ENCODE results near the gene TIPRL.

TIPRL gene

DNA sequence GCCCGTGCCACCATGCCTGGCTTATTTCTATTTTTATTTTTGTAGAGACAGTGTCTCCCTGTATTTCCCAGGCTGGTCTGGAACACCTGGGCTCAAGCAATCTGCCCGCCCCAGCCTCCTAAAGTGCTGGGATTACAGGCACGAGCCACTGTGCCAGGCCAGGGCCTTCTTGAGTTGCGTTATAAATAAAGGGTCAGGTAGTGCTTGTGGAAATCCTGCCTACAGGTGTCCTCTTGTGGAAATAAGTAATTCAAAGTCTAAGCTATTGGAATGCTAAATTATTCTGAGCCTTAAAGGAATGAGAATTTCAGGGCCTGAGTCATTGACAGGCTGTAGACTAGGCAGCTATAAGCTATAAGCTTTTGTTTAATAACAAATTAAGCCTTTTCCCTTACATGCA lies 38.9 kb downstream of the TIPRL start:
- no peak for FAIRE-seq

DNA sequence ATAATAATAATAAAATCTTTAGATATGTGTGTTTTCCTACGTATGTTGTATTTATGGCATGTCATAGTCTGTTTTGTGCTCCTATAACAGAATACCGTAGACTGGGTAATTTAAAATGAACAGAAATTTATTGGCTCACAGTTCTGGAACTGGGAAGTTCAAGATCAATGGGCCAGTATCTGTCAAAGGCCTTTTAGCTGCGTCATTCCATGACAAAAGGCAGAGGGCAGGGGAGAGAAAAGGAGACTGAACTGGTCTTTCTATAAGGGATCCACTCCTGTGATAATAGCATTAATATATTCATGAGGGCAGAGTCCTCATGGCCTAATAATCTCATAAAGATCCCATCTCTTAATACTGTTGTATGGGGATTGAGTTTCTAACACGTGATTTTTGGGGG lies 39.9 kb downstream of the TIPRL start:
- no peak for FAIRE-seq

DNA sequence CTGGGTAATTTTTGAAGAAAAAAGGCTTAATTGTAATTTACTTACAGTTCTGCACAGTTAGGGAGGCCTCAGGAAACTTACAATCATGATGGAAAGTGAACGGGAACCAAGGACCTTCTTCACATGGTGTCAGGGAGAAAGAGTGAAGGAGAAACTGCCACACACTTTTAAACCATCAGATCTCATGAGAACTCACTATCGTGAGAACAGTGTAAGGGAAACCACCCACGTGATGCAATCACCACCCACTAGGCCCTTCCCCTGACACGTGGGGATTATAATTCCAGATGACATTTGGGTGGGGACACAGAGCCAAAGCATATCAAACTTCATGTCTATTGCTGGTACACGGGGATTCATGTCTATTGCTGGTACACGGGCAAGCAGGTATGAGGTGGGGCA lies 41.7 kb downstream of the TIPRL start:
- no peak for FAIRE-seq

DNA sequence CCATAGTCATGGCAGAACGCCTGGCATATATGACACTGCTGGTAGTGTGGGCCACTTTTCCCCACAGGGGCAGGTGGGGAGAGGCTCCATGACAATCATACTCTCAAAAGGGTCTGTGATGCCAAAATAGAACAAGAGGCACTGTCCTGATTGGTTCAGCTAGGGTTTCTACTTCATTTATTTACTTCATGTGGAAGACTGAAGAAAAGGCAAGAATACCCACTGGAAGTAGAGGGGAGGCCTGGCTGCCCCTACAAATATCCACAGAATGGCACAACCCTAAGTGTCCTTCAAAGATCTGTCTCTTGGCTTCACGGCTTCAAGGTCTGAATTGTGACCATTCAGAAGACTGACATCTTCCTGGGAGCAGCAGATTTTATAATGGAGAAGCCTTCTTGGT lies 42.5 kb downstream of the TIPRL start:
- no peak for FAIRE-seq

DNA sequence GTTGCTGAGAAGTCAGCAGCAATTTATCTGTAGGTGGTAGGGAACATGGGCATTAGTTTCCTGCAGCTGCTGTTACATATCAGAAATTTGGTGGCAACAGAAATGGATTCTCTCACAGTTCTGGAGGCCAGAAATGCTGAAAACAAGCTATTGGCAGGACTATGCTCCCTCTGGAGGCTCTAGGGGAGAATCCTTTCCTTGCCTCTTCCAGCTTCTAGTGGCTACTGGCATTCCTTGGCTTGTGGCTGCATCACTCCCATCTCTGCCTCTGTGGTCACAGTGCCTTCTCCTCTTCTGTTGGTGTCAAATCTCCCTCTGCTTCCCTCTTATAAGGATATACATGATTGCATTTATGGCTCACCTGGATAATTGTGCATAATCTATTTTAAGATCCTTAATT lies 44.5 kb downstream of the TIPRL start:
- FAIRE-seq: no peak

DNA sequence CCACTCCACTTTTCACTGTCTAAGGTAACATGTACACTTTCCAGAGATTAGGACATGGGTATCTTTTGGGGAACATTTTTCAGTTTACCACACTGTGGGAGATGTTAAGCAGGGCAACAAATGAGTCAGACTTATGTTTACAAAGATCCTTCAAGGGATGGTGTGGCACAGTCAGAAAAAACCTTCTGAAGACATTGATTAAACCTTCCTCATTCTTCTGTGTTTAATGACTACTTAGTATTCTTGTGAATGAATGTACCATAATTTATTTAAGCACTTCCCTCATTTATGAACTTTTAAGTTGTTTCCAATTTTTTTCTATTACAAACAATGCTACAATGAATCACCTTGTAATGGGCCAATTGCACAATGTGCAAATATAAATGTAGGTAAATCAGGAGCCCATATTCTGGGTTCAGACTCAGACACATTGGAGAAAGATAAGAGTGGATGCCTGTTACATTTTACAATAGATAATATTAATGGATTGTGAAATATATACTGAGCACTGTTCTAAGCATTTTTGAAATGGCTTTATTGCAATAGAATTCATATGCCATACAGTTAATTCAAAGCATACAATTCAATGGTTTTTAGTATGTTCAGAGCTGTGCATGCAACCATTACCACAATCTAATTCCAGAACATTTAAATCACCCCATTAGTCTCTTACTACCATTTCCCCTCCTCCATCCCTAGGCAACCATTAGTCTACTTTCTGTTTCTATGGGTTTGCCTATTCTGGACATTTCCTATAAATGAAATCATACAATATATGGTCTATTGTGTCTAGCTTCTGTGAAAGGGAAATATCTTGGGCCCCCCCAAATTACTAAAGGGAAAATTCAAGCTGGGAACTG lies 45.1 kb downstream of the TIPRL start:
- no peak for FAIRE-seq

DNA sequence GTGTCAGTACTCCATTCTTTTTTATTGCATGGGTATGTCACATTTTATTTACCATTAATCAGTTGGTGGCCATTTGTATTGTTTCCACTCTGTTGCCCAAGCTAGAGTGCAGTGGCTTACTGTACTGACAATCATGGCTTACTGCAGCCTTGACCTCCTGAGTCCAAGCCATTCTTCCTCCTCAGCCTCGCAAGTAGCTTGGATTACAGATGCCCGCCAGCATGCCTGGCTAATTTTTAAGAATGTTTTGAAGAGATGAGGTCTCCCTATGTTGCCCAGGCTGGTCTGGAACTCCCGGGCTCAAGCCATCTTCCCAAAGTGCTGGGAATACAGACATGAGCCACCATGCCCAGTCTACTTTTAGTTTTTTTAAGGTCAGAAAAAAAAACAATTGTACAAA lies 46.2 kb downstream of the TIPRL start:
- no peak for FAIRE-seq

DNA sequence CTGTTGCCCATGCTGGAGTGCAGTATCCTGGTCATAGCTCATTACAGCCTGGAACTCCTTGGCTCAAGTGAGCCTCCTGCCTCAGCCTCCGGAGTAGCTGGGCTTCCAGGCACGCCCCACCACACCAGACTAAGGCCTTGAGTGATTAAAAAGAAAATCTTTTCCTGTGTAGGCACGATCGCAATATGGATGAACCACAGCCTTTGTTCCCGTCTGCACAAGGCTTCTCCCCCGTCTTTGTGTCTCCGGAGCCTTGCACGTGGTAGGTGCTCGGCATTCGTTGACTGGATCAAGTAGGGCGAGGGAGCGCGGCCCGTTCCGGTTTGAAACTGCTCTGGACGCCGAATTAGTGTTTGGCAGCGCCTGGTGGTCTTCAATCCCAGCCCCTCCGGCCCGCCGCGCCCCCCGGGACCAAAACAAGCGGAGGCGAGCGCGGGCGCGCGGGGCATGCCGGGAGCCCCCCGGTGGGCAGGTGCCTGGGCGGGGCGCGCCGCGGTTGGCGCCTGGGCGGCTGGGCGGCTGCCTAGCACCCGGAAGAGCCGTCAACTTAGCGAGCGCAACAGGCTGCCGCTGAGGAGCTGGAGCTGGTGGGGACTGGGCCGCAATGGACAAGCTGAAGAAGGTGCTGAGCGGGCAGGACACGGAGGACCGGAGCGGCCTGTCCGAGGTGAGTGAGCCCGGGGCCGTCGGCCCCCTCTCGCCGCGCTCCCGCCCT lies 46.9 kb downstream of the TIPRL start, which contains the start of gene SFT2D2:
TSS of gene SFT2D2 (plus strand) at position 529 of the 715 bp plus-strand sequence. CDS start at position 605, 76 bp downstream.
- no peak for FAIRE-seq

DNA sequence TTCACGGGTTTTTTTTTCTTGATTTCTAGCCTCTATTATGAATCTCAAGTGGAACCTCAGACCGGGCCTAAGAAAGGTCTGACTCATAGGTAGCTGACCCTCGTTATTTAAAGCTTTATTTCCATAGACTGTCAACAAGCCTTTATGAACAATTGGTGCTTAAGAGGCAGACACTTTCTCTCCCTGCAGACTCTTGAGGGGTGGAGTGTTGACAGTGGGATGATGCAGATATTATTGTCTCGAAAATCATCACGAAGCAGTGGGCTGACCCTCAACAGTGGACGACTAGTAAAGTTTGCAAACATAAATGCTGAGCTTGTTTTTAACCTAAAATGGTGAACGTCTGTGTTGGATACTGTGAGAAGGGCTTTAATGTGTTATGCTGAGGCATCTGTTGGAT lies 48.9 kb downstream of the TIPRL start:
- no peak for FAIRE-seq

DNA sequence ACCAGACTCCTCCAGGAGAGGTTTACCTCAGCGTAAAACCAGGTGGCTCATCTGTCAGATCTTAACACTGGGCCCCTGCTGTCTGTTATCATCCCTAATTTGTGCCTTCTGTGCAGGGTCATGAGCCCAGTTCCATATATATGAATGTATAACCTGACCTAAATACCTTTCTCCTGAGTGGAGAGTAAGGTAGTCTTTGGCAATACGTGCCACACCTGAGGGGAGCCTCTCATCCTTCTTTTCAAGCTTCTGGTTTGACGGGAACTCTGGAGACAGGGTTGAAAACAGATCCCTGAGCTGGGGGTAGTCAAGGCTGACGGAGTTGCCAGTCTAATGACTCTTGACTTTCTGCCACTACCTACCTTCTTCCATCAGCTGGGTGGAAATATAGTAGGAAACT lies 51.1 kb downstream of the TIPRL start:
- no peak for FAIRE-seq

DNA sequence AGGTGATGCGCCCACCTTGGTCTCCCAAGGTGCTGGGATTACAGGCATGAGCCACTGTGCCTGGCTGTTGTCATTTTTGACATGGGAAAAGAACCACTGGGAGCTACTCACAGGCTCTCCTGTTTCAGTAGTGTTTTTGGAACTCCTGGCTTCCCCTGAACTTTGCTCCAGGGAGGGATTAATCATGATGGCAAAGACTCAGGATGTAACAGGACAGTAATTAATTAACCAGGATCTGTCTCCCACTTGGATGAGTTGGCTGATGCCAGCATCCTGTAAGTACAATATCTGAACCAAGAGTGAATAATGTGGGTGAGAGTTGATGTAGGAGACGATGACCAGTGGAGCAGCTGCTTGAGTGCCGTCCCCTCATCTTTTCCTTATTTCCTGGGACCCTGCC lies 51.9 kb downstream of the TIPRL start:
- FAIRE-seq: no peak

DNA sequence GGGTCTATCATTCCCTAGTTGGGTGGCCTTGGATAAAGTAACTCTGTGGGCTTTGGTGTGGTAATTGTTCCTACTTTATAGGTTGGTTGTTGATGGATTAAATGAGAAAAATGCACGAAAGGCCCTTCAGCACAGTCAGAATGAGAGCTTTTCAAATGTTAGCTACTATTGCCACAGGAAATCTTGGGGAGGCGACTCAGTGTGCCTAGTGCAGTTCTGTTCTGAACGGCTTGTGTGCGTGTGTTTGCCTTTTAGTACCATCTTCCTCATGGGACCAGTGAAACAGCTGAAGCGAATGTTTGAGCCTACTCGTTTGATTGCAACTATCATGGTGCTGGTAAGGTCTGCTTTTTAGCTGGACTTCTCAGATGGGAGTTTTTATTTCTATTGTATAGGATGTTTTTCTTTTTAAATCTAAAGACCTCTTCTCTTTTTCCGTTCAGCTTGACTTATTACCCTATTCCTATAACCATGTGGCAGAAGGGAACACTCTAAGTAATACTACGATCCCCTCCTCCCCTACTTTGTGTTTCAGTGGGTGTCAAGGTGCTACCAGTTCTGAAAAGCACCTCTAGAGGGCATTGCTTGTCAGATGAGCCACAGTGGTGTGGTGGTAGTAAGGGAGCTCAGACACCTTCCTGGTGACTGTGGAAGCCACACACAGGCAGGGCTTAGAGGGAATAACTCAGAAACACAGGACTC lies 56.2 kb downstream of the TIPRL start:
- FAIRE-seq: no peak

DNA sequence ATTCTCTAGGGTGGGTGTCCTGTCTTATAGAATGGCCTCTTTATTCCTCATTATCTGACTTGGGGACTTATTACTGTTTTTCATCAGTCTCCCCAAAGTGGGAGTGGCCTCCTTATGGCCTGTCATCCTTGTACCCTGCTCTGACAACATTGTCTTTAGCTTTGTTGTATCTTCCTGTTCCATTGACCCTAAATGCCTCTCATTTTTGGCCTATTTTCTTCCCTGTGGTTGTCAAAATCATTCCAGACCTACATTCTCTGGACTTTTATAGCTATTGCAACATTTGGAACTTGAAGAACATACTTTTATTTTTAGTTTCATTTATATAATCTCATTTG lies 56.8 kb downstream of the TIPRL start:
- FAIRE-seq: no peak

DNA sequence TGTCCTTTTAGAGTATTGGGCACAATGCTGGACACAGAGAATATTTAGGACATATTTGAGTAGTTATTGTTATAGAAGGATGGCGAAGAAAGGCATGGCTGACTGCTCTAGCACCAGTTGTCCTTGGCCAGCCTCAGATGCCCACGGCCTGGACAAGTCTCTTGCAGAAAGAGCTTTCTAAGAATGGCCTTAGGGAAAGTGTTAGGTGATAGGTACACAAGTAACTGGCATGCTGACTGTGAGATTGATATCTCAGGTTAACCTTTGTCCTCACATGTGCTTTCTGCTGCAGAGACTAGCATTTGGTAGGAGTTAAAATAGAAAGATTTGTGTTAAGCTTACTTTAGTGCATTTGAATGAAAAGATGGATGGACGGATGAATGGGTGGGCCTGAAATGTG lies 57.2 kb downstream of the TIPRL start:
- FAIRE-seq: no peak

DNA sequence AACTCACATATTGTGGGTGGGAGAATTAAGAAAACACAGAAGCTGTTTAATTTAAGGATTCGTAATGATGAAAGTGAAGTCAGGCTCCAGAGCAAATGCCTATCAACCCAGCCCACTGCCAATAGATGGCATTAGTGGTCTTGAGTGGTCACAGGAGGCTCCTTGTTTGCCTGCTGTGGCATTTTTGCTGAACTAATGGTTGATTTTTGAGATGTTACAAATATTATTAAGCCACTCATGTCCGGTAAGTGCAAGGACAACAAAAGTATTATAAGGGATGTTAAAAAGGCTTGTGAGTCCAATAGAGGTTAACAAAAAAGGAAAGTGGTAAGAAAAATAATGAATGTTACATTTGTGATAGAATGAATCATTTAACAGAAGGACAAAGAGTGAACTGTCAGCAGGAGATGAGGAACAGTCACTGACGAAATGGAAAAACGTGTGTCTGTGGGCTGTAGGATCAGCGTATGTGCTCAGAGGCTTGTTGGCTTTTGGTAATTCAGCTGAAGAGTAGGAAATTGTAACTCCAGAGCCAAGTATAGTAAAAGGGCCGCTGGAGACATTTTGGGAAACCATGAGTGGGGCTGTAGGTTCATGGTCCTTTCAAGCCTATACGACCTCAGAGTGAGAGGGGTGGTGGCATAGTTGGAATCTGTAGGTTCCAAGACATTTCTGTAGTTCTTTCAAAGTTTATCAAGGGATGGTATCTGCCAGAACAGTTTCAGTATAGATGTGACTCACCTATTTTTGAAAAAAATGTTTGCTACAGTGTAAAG lies 58.3 kb downstream of the TIPRL start:
- FAIRE-seq: no peak

DNA sequence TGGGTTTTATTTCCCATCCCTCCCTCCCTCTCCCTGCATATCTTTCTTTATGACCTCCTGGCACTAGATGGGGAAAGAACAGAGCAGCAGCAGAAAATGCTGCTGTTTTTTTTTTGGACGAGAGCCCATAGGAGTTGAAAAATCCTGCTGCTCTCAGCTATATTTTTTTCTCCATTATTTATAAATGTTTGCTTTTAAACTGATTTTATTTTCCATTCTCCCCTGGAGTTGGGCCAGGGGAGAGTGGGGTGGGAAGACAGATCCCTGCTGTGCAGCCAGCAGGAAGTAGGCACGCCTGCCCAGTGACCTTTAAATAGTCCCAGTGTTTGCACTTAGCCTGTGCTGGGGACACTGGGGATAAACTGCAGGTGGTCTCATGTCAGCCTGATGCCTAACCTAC lies 64.4 kb downstream of the TIPRL start:
- no peak for FAIRE-seq

DNA sequence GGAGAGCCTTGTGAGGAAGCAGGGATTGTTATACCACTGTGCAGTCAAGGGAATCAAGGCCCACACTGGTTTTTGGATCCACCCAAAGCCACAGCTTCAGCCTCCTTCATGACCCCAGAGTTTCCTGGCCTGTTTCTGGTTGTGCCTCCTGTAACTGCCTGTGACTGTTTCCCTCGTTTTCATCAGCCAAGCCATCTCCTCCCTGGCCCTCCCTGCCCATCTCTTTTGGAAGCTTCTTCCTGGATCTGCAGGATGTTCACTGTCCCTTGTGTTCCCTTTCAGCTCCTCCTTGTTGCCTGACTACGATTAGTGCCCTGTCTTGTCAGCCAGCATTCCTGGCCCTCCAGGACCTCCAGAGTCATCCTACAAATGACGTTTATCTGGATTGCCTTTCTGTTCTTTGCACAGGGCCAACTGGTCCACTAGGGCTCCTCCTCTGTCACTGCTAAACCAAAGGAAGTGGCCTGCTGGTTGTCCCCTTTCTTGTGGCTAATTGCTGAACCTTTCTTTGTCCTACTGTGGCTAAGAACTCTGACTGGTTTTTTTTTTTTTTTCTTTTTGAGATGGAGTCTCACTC lies 65.0 kb downstream of the TIPRL start:
- FAIRE-seq: no peak

DNA sequence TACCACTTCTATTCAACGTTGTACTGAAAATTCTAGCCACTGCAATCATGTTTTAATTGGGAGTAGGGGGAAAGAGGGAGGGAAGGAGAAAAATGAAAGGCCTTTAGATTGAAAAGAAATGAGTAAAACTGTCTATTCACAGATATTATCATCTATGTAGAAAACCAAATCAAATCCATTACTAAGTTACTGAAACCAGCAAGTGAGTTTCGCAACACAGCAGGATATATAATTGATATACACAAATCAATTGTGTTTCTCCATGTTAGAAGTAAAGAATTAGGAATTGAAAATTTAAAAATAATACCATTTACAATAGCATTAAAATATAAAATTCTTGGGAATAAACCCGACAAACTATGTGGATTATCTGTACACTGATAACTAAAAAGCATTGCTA lies 66.3 kb downstream of the TIPRL start:
- no peak for FAIRE-seq

DNA sequence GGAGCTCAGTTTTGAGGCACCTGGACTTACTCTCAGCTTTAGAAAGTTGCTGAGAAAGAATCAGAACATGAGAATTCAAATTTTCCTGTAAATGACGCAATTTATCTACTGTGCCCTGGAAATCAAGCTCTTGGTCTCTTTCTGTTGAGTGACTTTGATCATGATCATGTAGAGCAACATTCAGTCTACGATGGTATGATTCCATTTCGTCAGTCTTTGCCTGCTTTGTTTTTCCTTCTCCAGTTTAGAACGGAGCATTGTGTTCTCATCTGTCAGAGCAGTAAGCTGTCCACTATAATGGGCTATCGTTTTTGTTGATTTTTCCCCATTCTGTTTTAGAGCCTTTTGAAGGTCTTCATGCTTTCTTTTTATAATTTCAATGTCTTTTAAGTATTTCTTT lies 67.7 kb downstream of the TIPRL start:
- no peak for FAIRE-seq
